H9 (cell line): ENCODE results near the gene TERT. TPM values are rescaled to one million over a fixed set of nuclear protein-coding genes. Genes with fewer than 3 reads are reported as not detected.

Source experiments
- DNase-seq: peaks from one replicate; pipeline ENCODE4 v3.0.0-alpha.2; 2017
- H2AFZ ChIP-seq: one replicate; pipeline ENCODE4 v1.6.1; 2013; ENCODE audit warnings: mild to moderate bottlenecking, low read length, control low read depth, moderate library complexity
- H2AK5ac ChIP-seq: 2 replicates; pipeline ENCODE4 v1.6.1; 2013; ENCODE audit warnings: low read length, control low read depth, mixed read lengths; ENCODE audit not compliant: insufficient read length
- H2BK120ac ChIP-seq: one replicate; pipeline ENCODE4 v1.6.1; 2013; ENCODE audit warnings: low read depth, mild to moderate bottlenecking, low read length, control low read depth, inconsistent platforms; ENCODE audit not compliant: poor library complexity, severe bottlenecking
- H2BK12ac ChIP-seq: 2 replicates; pipeline ENCODE4 v1.6.1; 2013; ENCODE audit warnings: low read length, control low read depth, mixed read lengths, low read depth; ENCODE audit not compliant: insufficient read length
- H2BK15ac ChIP-seq: 2 replicates; pipeline ENCODE4 v1.6.1; 2013; ENCODE audit warnings: low read depth, low read length, control low read depth
- H2BK20ac ChIP-seq: one replicate; pipeline ENCODE4 v1.6.1; 2013; ENCODE audit warnings: low read depth, mild to moderate bottlenecking, low read length, control low read depth, inconsistent platforms; ENCODE audit not compliant: poor library complexity, severe bottlenecking
- H2BK5ac ChIP-seq: 2 replicates; pipeline ENCODE4 v1.6.1; 2013; ENCODE audit warnings: low read length, control low read depth, mixed read lengths; ENCODE audit not compliant: insufficient read length
- H3K14ac ChIP-seq: 2 replicates; pipeline ENCODE4 v1.6.1; 2013; ENCODE audit warnings: low read length, control low read depth; ENCODE audit not compliant: insufficient read depth
- H3K18ac ChIP-seq: 2 replicates; pipeline ENCODE4 v1.6.1; 2013; ENCODE audit warnings: low read depth, mild to moderate bottlenecking, mixed read lengths, low read length, control low read depth; ENCODE audit not compliant: insufficient read length
- H3K23ac ChIP-seq: 2 replicates; pipeline ENCODE4 v1.6.1; 2013; ENCODE audit warnings: low read length, control low read depth, mixed read lengths, low read depth; ENCODE audit not compliant: insufficient read length
- H3K23me2 ChIP-seq: 2 replicates; pipeline ENCODE4 v1.6.1; 2013; ENCODE audit warnings: low read depth, mild to moderate bottlenecking, mixed read lengths, low read length, control low read depth; ENCODE audit not compliant: insufficient read length, poor library complexity, severe bottlenecking
- H3K27ac ChIP-seq: 2 replicates; pipeline ENCODE4 v1.5.1; 2013; ENCODE audit warnings: low read length, control low read depth, mixed read lengths, low read depth; ENCODE audit not compliant: insufficient read length
- H3K27me3 ChIP-seq: 2 replicates; pipeline ENCODE4 v1.6.1; 2013; ENCODE audit warnings: low read length, control low read depth, inconsistent platforms; ENCODE audit not compliant: insufficient read depth
- H3K4ac ChIP-seq: 2 replicates; pipeline ENCODE4 v1.6.1; 2013; ENCODE audit warnings: low read depth, mild to moderate bottlenecking, control low read depth, inconsistent platforms, low read length, moderate library complexity
- H3K4me1 ChIP-seq: 2 replicates; pipeline ENCODE4 v1.6.1; 2013; ENCODE audit warnings: low read length, control low read depth, inconsistent platforms; ENCODE audit not compliant: insufficient read depth
- H3K4me2 ChIP-seq: 2 replicates; pipeline ENCODE4 v1.6.1; 2013; ENCODE audit warnings: low read length, control low read depth, mixed read lengths; ENCODE audit not compliant: insufficient read length, insufficient read depth
- H3K56ac ChIP-seq: 2 replicates; pipeline ENCODE4 v1.6.1; 2013; ENCODE audit warnings: low read depth, mild to moderate bottlenecking, mixed read lengths, low read length, control low read depth; ENCODE audit not compliant: insufficient read length
- H3K79me1 ChIP-seq: 2 replicates; pipeline ENCODE4 v1.6.1; 2013; ENCODE audit warnings: low read depth, mild to moderate bottlenecking, moderate library complexity, low read length, control low read depth, inconsistent platforms; ENCODE audit not compliant: insufficient read depth, poor library complexity, severe bottlenecking
- H3K79me2 ChIP-seq: 2 replicates; pipeline ENCODE4 v1.6.1; 2013; ENCODE audit warnings: low read length, control low read depth, inconsistent platforms; ENCODE audit not compliant: insufficient read depth
- H3K9ac ChIP-seq: 2 replicates; pipeline ENCODE4 v1.6.1; 2013; ENCODE audit warnings: low read length, control low read depth, mixed read lengths; ENCODE audit not compliant: insufficient read length; ENCODE audit errors: extremely low read depth
- H3K9me3 ChIP-seq: one replicate; pipeline ENCODE4 v1.6.1; 2013; ENCODE audit warnings: low read depth, low read length, inconsistent platforms; ENCODE audit not compliant: control insufficient read depth
- H3T11ph ChIP-seq: one replicate; pipeline ENCODE4 v1.6.1; 2013; ENCODE audit warnings: mild to moderate bottlenecking, low read length, control low read depth, inconsistent platforms
- H4K20me1 ChIP-seq: one replicate; pipeline ENCODE4 v1.6.1; 2013; ENCODE audit not compliant: control insufficient read depth, insufficient read length, insufficient read depth
- H4K5ac ChIP-seq: 2 replicates; pipeline ENCODE4 v1.6.1; 2013; ENCODE audit warnings: low read depth, mild to moderate bottlenecking, mixed read lengths, low read length, control low read depth; ENCODE audit not compliant: insufficient read length
- H4K8ac ChIP-seq: replicated peaks from 2 replicates; pipeline ENCODE4 v1.6.1; 2013; ENCODE audit warnings: low read length, control low read depth, mixed read lengths, low read depth; ENCODE audit not compliant: insufficient read length
- H4K91ac ChIP-seq: 2 replicates; pipeline ENCODE4 v1.6.1; 2013; ENCODE audit warnings: low read depth, mild to moderate bottlenecking, moderate library complexity, mixed read lengths, low read length, control low read depth; ENCODE audit not compliant: insufficient read length
- H3K27ac Mint-ChIP-seq, 3 experiments: 2 replicates in 2 of 3; 3 replicates in 1 of 3; pipeline ENCODE4 v1.8.0; 2020 to 2021; ENCODE audit warnings: mixed read lengths in 3 of 3, mild to moderate bottlenecking in 1 of 3, moderate library complexity in 1 of 3
- H3K27me3 Mint-ChIP-seq: 2 replicates; pipeline ENCODE4 v1.8.0; 2021; ENCODE audit warnings: low read depth, mild to moderate bottlenecking, moderate library complexity, mixed read lengths
- H3K36me3 Mint-ChIP-seq, 3 experiments: 2 replicates in 2 of 3; 3 replicates in 1 of 3; pipeline ENCODE4 v1.8.0; 2020 to 2021; ENCODE audit warnings: low read depth in 3 of 3, mixed read lengths in 3 of 3; ENCODE audit not compliant: insufficient read depth in 1 of 3
- H3K4me1 Mint-ChIP-seq, 2 experiments: 2 replicates each; pipeline ENCODE4 v1.8.0; 2020; ENCODE audit warnings: mixed read lengths in 2 of 2
- H3K4me3 Mint-ChIP-seq, 2 experiments: 2 replicates in 1 of 2; 3 replicates in 1 of 2; pipeline ENCODE4 v1.8.0; 2020 to 2021; ENCODE audit warnings: mild to moderate bottlenecking in 2 of 2, mixed read lengths in 2 of 2, moderate library complexity in 1 of 2
- H3K9me3 Mint-ChIP-seq, 2 experiments: 2 replicates in 1 of 2; 3 replicates in 1 of 2; pipeline ENCODE4 v1.8.0; 2020; ENCODE audit warnings: mild to moderate bottlenecking in 2 of 2, mixed read lengths in 2 of 2, moderate library complexity in 1 of 2
- WGBS: extraction: QIAGEN DNeasy Blood & Tissue Kit; methylation state at CpG from one replicate; pipeline ENCODE4 v1.1.7; 2013; ENCODE audit warnings: missing lambda C conversion rate, low lambda C conversion rate, mixed read lengths; ENCODE audit not compliant: insufficient read length; ENCODE audit errors: extremely low coverage; 5-methylcytosine and 5-hydroxymethylcytosine counted together
- total RNA-seq: library from RNA; stranded (reverse); gene quantifications from 2 replicates; pipeline ENCODE4 v1.2.1, GENCODE V29; 2021
- TF ChIP-seq, protein P1 (sequence below): fragments of 200-600 bp; sonication (generic); conservative IDR thresholded peaks from 3 replicates; pipeline ENCODE4 v1.8.0; 2021; ENCODE audit warnings: antibody characterized with exemption, mild to moderate bottlenecking

The TERT gene
- total RNA-seq, 1 experiment from 2014 or later = 15.5 TPM

DNA sequence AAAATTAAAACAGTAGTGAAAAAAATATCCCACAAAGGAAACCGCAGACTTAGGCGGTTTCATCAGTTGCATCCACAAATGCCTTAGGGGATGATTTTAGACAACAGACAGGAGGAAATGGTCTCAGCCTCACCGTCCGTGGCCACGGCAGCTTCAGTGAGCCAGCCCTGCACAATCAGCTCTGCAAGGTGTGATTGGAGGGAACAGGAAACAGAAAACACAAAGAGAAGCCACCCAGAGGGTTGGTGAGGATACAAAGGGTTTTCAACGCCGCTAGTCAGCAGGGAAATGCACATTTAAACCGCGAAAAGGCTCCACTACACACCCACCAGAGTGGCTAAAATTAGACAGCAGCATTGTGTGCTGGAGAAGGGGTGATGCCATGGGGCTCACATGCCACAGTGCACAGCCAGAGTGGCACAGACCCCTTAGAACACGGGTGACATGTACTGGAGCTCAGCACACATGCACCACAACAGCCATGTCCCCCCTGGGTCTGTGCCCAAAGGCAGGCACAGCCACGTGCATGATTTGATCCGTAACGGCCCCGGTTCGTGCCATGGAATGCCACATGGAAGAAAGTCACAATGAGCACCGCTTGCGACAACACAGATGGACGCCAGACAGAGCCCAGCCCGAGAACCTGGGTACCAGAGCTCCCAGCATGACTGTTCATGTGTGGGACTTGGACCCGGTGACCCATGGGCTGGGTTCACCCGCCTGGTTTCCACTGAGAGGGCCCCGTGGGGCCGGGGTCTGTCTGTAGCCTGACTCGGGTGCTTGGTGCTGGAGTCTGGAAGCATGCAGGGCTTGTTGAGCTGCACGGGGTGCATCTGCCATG lies 18.3 kb upstream of the TERT start:
- Mint-ChIP-seq H3K4me3 (no peak overlapping the region), H3K9me3 (peaks cover 8 to 17% of the 10 kb centered on the region in 2 experiments), H3K4me1 (peaks cover 24 to 33% of the 10 kb centered on the region in 2 experiments), H3K27ac (peak overlapping the region in 1 of 3 experiments; percentile 44; a peak in 1 of 7 replicates), H3K36me3 (peaks cover 5 to 14% (median 14%) of the 10 kb centered on the region in 3 experiments; a peak in 5 of 7 replicates), H3K27me3 (peaks cover 12% of the 10 kb centered on the region)
- no CpG with 5 or more reads among the region's 25 CpGs for WGBS
- Histone ChIP-seq H3K9ac (no peak overlapping the region), H4K20me1 (no peaks in the 10 kb centered on the region), H3K23me2 (no peaks in the 10 kb centered on the region), H3K4me2 (no peak overlapping the region), H3K79me2 (no peaks in the 10 kb centered on the region), H4K8ac (no peak overlapping the region), H2BK15ac (no peak overlapping the region), H2AFZ (no peak overlapping the region), H2AK5ac (no peak overlapping the region), H3K23ac (no peak overlapping the region), H2BK120ac (no peak overlapping the region), H3K56ac (no peak overlapping the region), H3K14ac (no peak overlapping the region), H4K5ac (no peak overlapping the region), H3K27ac (no peak overlapping the region), H3K18ac (no peak overlapping the region), H3T11ph (no peak overlapping the region), H3K4ac (no peak overlapping the region), H3K9me3 (no peaks in the 10 kb centered on the region), H4K91ac (no peak overlapping the region), H2BK12ac (no peak overlapping the region), H3K79me1 (no peaks in the 10 kb centered on the region), H3K27me3 (no peaks in the 10 kb centered on the region), H2BK20ac (no peak overlapping the region), H3K4me1 (peaks cover 2% of the 10 kb centered on the region; the same call in 1 of the 2 replicates), H2BK5ac (no peak overlapping the region)
- peak; percentile 20 for DNase-seq
- TF ChIP-seq, protein P1, sequence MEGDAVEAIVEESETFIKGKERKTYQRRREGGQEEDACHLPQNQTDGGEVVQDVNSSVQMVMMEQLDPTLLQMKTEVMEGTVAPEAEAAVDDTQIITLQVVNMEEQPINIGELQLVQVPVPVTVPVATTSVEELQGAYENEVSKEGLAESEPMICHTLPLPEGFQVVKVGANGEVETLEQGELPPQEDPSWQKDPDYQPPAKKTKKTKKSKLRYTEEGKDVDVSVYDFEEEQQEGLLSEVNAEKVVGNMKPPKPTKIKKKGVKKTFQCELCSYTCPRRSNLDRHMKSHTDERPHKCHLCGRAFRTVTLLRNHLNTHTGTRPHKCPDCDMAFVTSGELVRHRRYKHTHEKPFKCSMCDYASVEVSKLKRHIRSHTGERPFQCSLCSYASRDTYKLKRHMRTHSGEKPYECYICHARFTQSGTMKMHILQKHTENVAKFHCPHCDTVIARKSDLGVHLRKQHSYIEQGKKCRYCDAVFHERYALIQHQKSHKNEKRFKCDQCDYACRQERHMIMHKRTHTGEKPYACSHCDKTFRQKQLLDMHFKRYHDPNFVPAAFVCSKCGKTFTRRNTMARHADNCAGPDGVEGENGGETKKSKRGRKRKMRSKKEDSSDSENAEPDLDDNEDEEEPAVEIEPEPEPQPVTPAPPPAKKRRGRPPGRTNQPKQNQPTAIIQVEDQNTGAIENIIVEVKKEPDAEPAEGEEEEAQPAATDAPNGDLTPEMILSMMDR = no peak
